ENCODE results near the gene PRRG1.

DNA sequence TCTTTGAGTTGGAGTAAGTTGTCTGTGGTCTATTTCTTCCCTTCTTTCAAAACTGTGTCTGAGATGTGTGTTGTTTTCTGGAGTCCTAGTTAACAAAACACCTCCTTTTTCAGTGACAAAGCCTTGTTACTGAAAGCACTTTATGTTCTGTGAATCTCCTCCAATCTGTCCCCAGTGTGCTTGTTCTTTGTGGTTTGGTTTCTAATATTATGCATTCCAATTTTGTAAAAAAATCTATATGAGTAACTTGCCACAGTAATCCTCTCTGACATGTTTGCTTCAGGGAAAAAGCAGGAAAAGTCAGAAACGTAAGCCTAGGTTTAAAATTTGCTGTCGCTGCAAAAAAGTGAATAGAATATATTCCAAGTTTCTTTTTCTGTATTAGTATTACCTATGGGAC is 12.4 kb downstream of the PRRG1 start:
- TF ChIP-seq, protein P1, sequence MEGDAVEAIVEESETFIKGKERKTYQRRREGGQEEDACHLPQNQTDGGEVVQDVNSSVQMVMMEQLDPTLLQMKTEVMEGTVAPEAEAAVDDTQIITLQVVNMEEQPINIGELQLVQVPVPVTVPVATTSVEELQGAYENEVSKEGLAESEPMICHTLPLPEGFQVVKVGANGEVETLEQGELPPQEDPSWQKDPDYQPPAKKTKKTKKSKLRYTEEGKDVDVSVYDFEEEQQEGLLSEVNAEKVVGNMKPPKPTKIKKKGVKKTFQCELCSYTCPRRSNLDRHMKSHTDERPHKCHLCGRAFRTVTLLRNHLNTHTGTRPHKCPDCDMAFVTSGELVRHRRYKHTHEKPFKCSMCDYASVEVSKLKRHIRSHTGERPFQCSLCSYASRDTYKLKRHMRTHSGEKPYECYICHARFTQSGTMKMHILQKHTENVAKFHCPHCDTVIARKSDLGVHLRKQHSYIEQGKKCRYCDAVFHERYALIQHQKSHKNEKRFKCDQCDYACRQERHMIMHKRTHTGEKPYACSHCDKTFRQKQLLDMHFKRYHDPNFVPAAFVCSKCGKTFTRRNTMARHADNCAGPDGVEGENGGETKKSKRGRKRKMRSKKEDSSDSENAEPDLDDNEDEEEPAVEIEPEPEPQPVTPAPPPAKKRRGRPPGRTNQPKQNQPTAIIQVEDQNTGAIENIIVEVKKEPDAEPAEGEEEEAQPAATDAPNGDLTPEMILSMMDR (IDR thresholded peaks at IDR 0.05; ENCODE audit: poor library complexity, severe bottlenecking) = no peak
- no peak for TF ChIP-seq TAF1 (IDR thresholded peaks at IDR 0.05; ENCODE audit: low read depth)
- TF ChIP-seq RAD21 (conservative IDR thresholded peaks at IDR 0.05) = no peak
- TF ChIP-seq EZH2 (IDR thresholded peaks at IDR 0.05; ENCODE audit: borderline replicate concordance, insufficient read depth, low read length, poor library complexity, severe bottlenecking) = no peak
- TF ChIP-seq, protein P2, sequence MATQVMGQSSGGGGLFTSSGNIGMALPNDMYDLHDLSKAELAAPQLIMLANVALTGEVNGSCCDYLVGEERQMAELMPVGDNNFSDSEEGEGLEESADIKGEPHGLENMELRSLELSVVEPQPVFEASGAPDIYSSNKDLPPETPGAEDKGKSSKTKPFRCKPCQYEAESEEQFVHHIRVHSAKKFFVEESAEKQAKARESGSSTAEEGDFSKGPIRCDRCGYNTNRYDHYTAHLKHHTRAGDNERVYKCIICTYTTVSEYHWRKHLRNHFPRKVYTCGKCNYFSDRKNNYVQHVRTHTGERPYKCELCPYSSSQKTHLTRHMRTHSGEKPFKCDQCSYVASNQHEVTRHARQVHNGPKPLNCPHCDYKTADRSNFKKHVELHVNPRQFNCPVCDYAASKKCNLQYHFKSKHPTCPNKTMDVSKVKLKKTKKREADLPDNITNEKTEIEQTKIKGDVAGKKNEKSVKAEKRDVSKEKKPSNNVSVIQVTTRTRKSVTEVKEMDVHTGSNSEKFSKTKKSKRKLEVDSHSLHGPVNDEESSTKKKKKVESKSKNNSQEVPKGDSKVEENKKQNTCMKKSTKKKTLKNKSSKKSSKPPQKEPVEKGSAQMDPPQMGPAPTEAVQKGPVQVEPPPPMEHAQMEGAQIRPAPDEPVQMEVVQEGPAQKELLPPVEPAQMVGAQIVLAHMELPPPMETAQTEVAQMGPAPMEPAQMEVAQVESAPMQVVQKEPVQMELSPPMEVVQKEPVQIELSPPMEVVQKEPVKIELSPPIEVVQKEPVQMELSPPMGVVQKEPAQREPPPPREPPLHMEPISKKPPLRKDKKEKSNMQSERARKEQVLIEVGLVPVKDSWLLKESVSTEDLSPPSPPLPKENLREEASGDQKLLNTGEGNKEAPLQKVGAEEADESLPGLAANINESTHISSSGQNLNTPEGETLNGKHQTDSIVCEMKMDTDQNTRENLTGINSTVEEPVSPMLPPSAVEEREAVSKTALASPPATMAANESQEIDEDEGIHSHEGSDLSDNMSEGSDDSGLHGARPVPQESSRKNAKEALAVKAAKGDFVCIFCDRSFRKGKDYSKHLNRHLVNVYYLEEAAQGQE (IDR thresholded peaks at IDR 0.05; ENCODE audit: borderline replicate concordance) = no peak
- TF ChIP-seq POLR2AphosphoS5 (IDR thresholded peaks at IDR 0.05) = no peak
- TF ChIP-seq MXI1 (conservative IDR thresholded peaks at IDR 0.05; ENCODE audit: poor library complexity, severe bottlenecking) = no peak
- TF ChIP-seq EP300 (conservative IDR thresholded peaks at IDR 0.05; ENCODE audit: poor library complexity, severe bottlenecking) = no peak
- TF ChIP-seq SMC3 (conservative IDR thresholded peaks at IDR 0.05; ENCODE audit: poor library complexity) = no peak

Measured in neural cell (in vitro differentiated cells).